Ishikawa (cell line): Measurements from ENCODE around the gene HOATZ.

Source experiments
- CEBPB ChIP-seq: IDR thresholded peaks from 2 replicates; pipeline ENCODE4 v1.6.1; 2012
- CREB1 ChIP-seq: IDR thresholded peaks from 2 replicates; pipeline ENCODE4 v1.6.1; 2012; ENCODE audit warnings: low read depth
- EGR1 ChIP-seq: IDR thresholded peaks from 2 replicates; pipeline ENCODE4 v1.6.1; 2012
- EP300 ChIP-seq: IDR thresholded peaks from 2 replicates; pipeline ENCODE4 v1.6.1; 2012; ENCODE audit warnings: borderline replicate concordance
- FOXM1 ChIP-seq: IDR thresholded peaks from 2 replicates; pipeline ENCODE4 v1.6.1; 2012; ENCODE audit warnings: low read depth, borderline replicate concordance
- NFIC ChIP-seq: IDR thresholded peaks from 2 replicates; pipeline ENCODE4 v1.6.1; 2012
- RAD21 ChIP-seq: IDR thresholded peaks from 2 replicates; pipeline ENCODE4 v1.6.1; 2012; ENCODE audit warnings: low read depth
- TAF1 ChIP-seq: IDR thresholded peaks from 2 replicates; pipeline ENCODE4 v1.6.1; 2012; ENCODE audit warnings: low read depth, mild to moderate bottlenecking
- TCF12 ChIP-seq: IDR thresholded peaks from 2 replicates; pipeline ENCODE4 v1.6.1; 2012; ENCODE audit warnings: low read depth
- TEAD4 ChIP-seq: IDR thresholded peaks from 2 replicates; pipeline ENCODE4 v1.6.1; 2012
- YY1 ChIP-seq: IDR thresholded peaks from 2 replicates; pipeline ENCODE4 v1.6.1; 2012; ENCODE audit warnings: low read depth
- ZBTB7A ChIP-seq: IDR thresholded peaks from 2 replicates; pipeline ENCODE4 v1.6.1; 2012; ENCODE audit warnings: low read depth
- TF ChIP-seq, protein P1 (sequence below): IDR thresholded peaks from 2 replicates; pipeline ENCODE4 v1.6.1; 2012
- TF ChIP-seq, protein P2 (sequence below): IDR thresholded peaks from 2 replicates; pipeline ENCODE4 v1.6.1; 2012; ENCODE audit warnings: low read depth, mild to moderate bottlenecking
- TF ChIP-seq, protein P3 (sequence below): IDR thresholded peaks from 2 replicates; pipeline ENCODE4 v1.6.1; 2012

Gene HOATZ

DNA sequence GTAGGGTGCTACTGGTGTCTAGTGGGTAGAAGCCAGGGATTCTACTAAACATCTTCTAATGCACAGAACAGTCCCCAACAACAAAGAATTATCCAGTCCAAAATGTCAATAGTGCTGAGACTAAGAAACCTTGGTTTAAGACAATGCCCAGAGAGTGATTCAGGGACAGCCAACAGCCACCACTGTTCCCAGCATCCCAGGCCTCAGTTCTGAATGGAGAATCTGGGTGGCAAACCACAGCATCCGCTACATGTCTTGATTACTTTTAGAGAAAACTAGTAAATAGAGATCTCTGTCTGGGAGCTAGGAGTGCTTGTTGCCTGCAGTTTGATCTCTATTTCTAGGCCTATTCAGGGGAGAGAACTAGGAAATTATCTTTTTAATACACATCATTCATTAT, 66.8 kb downstream of the HOATZ start:
- TF ChIP-seq TAF1 = no peak
- no peak for TF ChIP-seq EP300
- no peak for TF ChIP-seq NFIC
- TF ChIP-seq, protein P1, sequence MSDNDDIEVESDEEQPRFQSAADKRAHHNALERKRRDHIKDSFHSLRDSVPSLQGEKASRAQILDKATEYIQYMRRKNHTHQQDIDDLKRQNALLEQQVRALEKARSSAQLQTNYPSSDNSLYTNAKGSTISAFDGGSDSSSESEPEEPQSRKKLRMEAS = no peak
- no peak for TF ChIP-seq CEBPB
- no peak for TF ChIP-seq ZBTB7A
- TF ChIP-seq, protein P2, sequence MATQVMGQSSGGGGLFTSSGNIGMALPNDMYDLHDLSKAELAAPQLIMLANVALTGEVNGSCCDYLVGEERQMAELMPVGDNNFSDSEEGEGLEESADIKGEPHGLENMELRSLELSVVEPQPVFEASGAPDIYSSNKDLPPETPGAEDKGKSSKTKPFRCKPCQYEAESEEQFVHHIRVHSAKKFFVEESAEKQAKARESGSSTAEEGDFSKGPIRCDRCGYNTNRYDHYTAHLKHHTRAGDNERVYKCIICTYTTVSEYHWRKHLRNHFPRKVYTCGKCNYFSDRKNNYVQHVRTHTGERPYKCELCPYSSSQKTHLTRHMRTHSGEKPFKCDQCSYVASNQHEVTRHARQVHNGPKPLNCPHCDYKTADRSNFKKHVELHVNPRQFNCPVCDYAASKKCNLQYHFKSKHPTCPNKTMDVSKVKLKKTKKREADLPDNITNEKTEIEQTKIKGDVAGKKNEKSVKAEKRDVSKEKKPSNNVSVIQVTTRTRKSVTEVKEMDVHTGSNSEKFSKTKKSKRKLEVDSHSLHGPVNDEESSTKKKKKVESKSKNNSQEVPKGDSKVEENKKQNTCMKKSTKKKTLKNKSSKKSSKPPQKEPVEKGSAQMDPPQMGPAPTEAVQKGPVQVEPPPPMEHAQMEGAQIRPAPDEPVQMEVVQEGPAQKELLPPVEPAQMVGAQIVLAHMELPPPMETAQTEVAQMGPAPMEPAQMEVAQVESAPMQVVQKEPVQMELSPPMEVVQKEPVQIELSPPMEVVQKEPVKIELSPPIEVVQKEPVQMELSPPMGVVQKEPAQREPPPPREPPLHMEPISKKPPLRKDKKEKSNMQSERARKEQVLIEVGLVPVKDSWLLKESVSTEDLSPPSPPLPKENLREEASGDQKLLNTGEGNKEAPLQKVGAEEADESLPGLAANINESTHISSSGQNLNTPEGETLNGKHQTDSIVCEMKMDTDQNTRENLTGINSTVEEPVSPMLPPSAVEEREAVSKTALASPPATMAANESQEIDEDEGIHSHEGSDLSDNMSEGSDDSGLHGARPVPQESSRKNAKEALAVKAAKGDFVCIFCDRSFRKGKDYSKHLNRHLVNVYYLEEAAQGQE = no peak
- no peak for TF ChIP-seq TEAD4
- no peak for TF ChIP-seq RAD21
- TF ChIP-seq, protein P3, sequence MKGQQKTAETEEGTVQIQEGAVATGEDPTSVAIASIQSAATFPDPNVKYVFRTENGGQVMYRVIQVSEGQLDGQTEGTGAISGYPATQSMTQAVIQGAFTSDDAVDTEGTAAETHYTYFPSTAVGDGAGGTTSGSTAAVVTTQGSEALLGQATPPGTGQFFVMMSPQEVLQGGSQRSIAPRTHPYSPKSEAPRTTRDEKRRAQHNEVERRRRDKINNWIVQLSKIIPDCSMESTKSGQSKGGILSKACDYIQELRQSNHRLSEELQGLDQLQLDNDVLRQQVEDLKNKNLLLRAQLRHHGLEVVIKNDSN = no peak
- TF ChIP-seq TCF12 = no peak
- TF ChIP-seq FOXM1 = no peak
- no peak for TF ChIP-seq YY1
- no peak for TF ChIP-seq CREB1
- no peak for TF ChIP-seq EGR1

- TF ChIP-seq, protein P1 = no peak
- no peak for TF ChIP-seq CREB1
- TF ChIP-seq TCF12 = no peak
- no peak for TF ChIP-seq CEBPB
- TF ChIP-seq, protein P3 = no peak
- TF ChIP-seq NFIC = no peak
- no peak for TF ChIP-seq FOXM1
These were observed 67.6 kb downstream of the HOATZ start for GRCh38 chr11:111582163-111582562.

DNA sequence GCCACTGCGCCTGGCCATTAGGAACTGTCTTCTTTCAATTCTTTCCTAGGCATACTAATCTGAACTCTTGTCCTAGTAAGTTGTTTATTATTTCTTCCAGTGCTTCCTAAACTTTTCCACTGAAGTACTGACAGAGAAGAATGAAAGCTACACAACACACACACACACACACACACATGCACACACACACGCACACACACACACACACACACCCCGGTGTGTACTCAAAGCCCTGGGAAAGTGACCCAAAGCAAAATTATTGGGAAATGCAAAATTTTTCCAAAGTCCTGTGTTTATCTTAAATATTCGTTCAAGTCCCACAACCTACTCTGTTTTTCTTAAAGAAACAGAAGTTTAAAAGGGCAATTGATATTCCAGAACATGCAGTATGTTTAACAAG, 68.3 kb downstream of the HOATZ start:
- TF ChIP-seq EGR1 (no peak), CEBPB (no peak), YY1 (no peak), CREB1 (no peak), TAF1 (no peak), FOXM1 (no peak), RAD21 (no peak), NFIC (no peak)
- TF ChIP-seq, protein P2 = no peak
- TF ChIP-seq, protein P1 = no peak

- TF ChIP-seq TAF1 = no peak
- TF ChIP-seq YY1 = no peak
- no peak for TF ChIP-seq TCF12
- TF ChIP-seq, protein P3 = no peak
- TF ChIP-seq NFIC = no peak
- TF ChIP-seq RAD21 = no peak
- no peak for TF ChIP-seq EGR1
These were observed 70.8 kb downstream of the HOATZ start for GRCh38 chr11:111585371-111585770.

DNA sequence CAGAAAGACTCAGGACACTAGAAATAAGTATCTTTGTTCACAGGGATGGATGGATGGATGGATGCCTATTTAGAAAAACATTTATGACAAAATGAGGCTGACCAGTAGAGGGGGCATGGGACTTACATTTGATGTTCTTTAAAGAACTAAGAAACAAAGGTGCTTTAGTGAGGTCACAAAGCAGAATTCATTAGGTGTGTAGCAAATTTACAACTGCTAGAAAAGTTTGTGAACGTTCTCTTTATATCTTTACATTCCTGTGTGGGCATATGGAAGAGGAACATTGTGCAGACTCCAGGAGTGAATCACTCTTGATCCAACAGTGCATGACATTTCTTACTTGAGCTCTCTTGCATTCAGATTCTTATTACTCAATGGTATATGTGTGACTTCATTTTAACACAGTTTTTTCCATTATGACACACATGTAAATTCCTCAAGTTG, 71.8 kb downstream of the HOATZ start:
- TF ChIP-seq YY1 = no peak
- TF ChIP-seq, protein P1 = no peak
- peak; percentile 82 for TF ChIP-seq RAD21
- TF ChIP-seq NFIC = no peak
